Measurements from ENCODE around the gene DCD. TPM values are rescaled to one million over a fixed set of nuclear protein-coding genes. Genes with fewer than 3 reads are reported as not detected.

Gene DCD
- total and polyA plus RNA-seq, 2 of the 8 experiments (the other 6 are each of a cell fraction or from before 2014, with no cell fraction given), result not detected

DNA sequence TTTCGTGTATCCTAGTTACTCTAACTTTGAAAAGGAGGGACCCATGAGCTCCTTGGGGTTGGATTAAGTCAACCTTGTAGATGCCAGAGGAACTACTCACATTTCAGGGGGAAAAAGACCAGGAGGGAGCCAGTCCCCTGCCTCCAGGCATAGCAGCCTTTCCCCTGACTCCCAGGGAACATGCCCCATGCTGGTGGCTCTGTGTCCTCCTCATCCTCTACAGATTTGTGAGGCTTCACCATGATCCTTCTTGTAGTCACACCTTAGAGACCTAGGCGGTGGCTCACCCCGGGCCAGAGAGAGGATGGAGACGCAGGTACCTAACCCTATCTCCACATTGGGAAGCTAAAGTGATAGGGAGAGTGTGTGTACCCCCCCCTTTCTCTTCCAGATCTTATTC is 43.7 kb downstream of the DCD start:
- Histone ChIP-seq H4K20me1 (replicated peaks in 1 of 2; ENCODE audit: control insufficient read depth in 1 of 2, insufficient read depth in 2 of 2, low read length in 2 of 2) (no peaks in the 10 kb centered on the region), H3K36me3 (ENCODE audit: control insufficient read depth in 2 of 4, insufficient read depth in 4 of 4, low read length in 3 of 4) (no peaks in the 10 kb centered on the region), H3K56ac (replicated peaks; ENCODE audit: insufficient read length, low read depth, low read length) (no peak overlapping the region), H3K9me3 (ENCODE audit: insufficient read depth in 2 of 2, low read depth in 1 of 2, low read length in 1 of 2) (no peaks in the 10 kb centered on the region), H3K23me2 (ENCODE audit: low read depth, low read length) (no peaks in the 10 kb centered on the region), H2AK5ac (ENCODE audit: low read depth, low read length) (no peak overlapping the region), H3K9ac (replicated peaks in 1 of 4; ENCODE audit: extremely low read depth in 1 of 4, low read depth in 3 of 4, low read length in 3 of 4) (no peak overlapping the region), H4K5ac (ENCODE audit: insufficient read length, low read depth, low read length) (no peak overlapping the region), H2BK5ac (ENCODE audit: low read depth, low read length) (no peak overlapping the region), H3K18ac (ENCODE audit: extremely low read depth, low read length) (no peak overlapping the region), H4K91ac (replicated peaks; ENCODE audit: insufficient read length, low read length) (no peak overlapping the region), H3K14ac (ENCODE audit: insufficient read length) (no peak overlapping the region), H2BK20ac (ENCODE audit: low read length) (no peak overlapping the region), H2BK15ac (ENCODE audit: low read length) (no peak overlapping the region), H3K4me1 (replicated peaks in 1 of 4; ENCODE audit: control insufficient read depth in 3 of 4, insufficient read depth in 4 of 4, low read length in 3 of 4) (no peaks in the 10 kb centered on the region), H3K27ac (ENCODE audit: low read depth, low read length) (no peak overlapping the region), H3K79me1 (ENCODE audit: low read depth, low read length) (no peaks in the 10 kb centered on the region), H4K8ac (ENCODE audit: extremely low read depth, insufficient read depth, low read length) (no peak overlapping the region), H3K4me3 (ENCODE audit: extremely low read depth in 1 of 4, insufficient read depth in 2 of 4, low read depth in 3 of 4, low read length in 4 of 4) (no peak overlapping the region), H2BK12ac (ENCODE audit: low read depth, low read length) (no peak overlapping the region), H2AFZ (ENCODE audit: low read length) (no peak overlapping the region), H2BK120ac (replicated peaks; ENCODE audit: low read depth, low read length) (no peak overlapping the region), H3K27me3 (replicated peaks in 1 of 4; ENCODE audit: control insufficient read depth in 3 of 4, extremely low read depth in 1 of 4, insufficient read depth in 3 of 4, low read length in 3 of 4) (peaks cover 0 to 16% (median 5%) of the 10 kb centered on the region in 4 experiments; a peak in 6 of 7 replicates), H3K79me2 (ENCODE audit: control insufficient read depth in 1 of 2, insufficient read depth in 2 of 2, low read length in 2 of 2) (no peaks in the 10 kb centered on the region), H3K4me2 (ENCODE audit: insufficient read depth in 1 of 2, low read depth in 2 of 2, low read length in 2 of 2) (no peak overlapping the region), H3K23ac (ENCODE audit: insufficient read length) (no peak overlapping the region), H3K4ac (replicated peaks; ENCODE audit: insufficient read length, low read depth, low read length) (no peak overlapping the region)
- CTCF ChIA-PET (ENCODE audit: partially characterized antibody), result interaction anchor here (0.6 to 6.8 kb wide), 26 partner anchors 8 to 234 kb away, joined by 3 to 48 read pairs (median 4); no protein-coding TSS in a partner anchor
- no peak for DNase-seq (ENCODE audit: low read depth in 1 of 2, low spot score in 2 of 2)
- no peak for FAIRE-seq
- 100% methylated on average over 4 of the region's 4 CpGs; no CpG with 5 or more reads in 1 of the 2 experiments for WGBS, 2 experiments (ENCODE audit: extremely low coverage in 1 of 2, insufficient coverage in 1 of 2, insufficient read length in 1 of 2, insufficient replicate concordance in 2 of 2, low coverage in 1 of 2, low lambda C conversion rate in 2 of 2, missing lambda C conversion rate in 1 of 2)
- POLR2A ChIA-PET (ENCODE audit: partially characterized antibody), result no interaction called here
- no peak for TF ChIP-seq SRF (IDR thresholded peaks at IDR 0.05; ENCODE audit: low read depth, low read length)
- TF ChIP-seq SP1 (IDR thresholded peaks at IDR 0.05; ENCODE audit: low read depth, low read length), result no peak
- no peak for TF ChIP-seq BRCA1 (IDR thresholded peaks at IDR 0.05; ENCODE audit: low read depth, low read length)
- TF ChIP-seq CEBPB (IDR thresholded peaks at IDR 0.05; ENCODE audit: low read depth, low read length), result no peak
- TF ChIP-seq TAF1 (IDR thresholded peaks at IDR 0.05; ENCODE audit: low read depth, low read length), result no peak
- TF ChIP-seq SIN3A (conservative IDR thresholded peaks at IDR 0.05 in 1 of 2, IDR thresholded peaks at IDR 0.05 in 1 of 2; ENCODE audit: low read depth in 1 of 2, low read length in 2 of 2), result no peak
- TF ChIP-seq, protein P1, sequence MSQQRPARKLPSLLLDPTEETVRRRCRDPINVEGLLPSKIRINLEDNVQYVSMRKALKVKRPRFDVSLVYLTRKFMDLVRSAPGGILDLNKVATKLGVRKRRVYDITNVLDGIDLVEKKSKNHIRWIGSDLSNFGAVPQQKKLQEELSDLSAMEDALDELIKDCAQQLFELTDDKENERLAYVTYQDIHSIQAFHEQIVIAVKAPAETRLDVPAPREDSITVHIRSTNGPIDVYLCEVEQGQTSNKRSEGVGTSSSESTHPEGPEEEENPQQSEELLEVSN (IDR thresholded peaks at IDR 0.05), result no peak
- no peak for TF ChIP-seq BCL11A (IDR thresholded peaks at IDR 0.05; ENCODE audit: low read depth in 2 of 2, low read length in 2 of 2)
- TF ChIP-seq TBP (IDR thresholded peaks at IDR 0.05; ENCODE audit: low read depth, low read length), result no peak
- TF ChIP-seq, protein P2, sequence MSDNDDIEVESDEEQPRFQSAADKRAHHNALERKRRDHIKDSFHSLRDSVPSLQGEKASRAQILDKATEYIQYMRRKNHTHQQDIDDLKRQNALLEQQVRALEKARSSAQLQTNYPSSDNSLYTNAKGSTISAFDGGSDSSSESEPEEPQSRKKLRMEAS (IDR thresholded peaks at IDR 0.05), result no peak
- no peak for TF ChIP-seq CHD1 (IDR thresholded peaks at IDR 0.05; ENCODE audit: low read depth, low read length)
- TF ChIP-seq POLR2A (IDR thresholded peaks at IDR 0.05; ENCODE audit: control extremely low read depth in 1 of 2, low read depth in 2 of 2, low read length in 2 of 2), result no peak
- no peak for TF ChIP-seq SIRT6 (IDR thresholded peaks at IDR 0.05; ENCODE audit: low read length)
- TF ChIP-seq NANOG (IDR thresholded peaks at IDR 0.05; ENCODE audit: insufficient read depth, low read depth, low read length, poor library complexity, severe bottlenecking), result no peak
- no peak for TF ChIP-seq HDAC6 (IDR thresholded peaks at IDR 0.05; ENCODE audit: low read depth, low read length)
- TF ChIP-seq CREB1 (IDR thresholded peaks at IDR 0.05), result no peak
